Globus pallidus (tissue), 1 donor: Measurements from ENCODE around the gene PLCXD3.

Source experiments
- DNase-seq: peaks from one replicate; pipeline ENCODE4 v3.0.0-alpha.2; 2015; ENCODE audit warnings: low spot score

Gene PLCXD3

GRCh38 chr5:41415242-41415641 is 95.2 kb downstream of the PLCXD3 start:
- no peak for DNase-seq

- DNase-seq, result no peak
Measured at GRCh38 chr5:41414598-41414997, 95.8 kb downstream of the PLCXD3 start.

- no peak for DNase-seq
Measured at GRCh38 chr5:41413074-41413473, 97.3 kb downstream of the PLCXD3 start.

- DNase-seq, result no peak
Measured at GRCh38 chr5:41412496-41412895, 97.9 kb downstream of the PLCXD3 start.

- no peak for DNase-seq
Measured at GRCh38 chr5:41410737-41411136, 99.7 kb downstream of the PLCXD3 start.

GRCh38 chr5:41410307-41410706 is 100.1 kb downstream of the PLCXD3 start:
- no peak for DNase-seq

GRCh38 chr5:41408676-41409443 is 101.5 kb downstream of the PLCXD3 start:
- no peak for DNase-seq

- no peak for DNase-seq
Measured at GRCh38 chr5:41406936-41407335, 103.5 kb downstream of the PLCXD3 start.

- no peak for DNase-seq
Measured at GRCh38 chr5:41406424-41406823, 104.0 kb downstream of the PLCXD3 start.

- no peak for DNase-seq
Measured at GRCh38 chr5:41404757-41405156, 105.6 kb downstream of the PLCXD3 start.

- DNase-seq, result no peak
Measured at GRCh38 chr5:41403846-41404245, 106.6 kb downstream of the PLCXD3 start.

GRCh38 chr5:41402845-41403244 is 107.6 kb downstream of the PLCXD3 start:
- DNase-seq, result no peak

GRCh38 chr5:41399839-41400238 is 110.6 kb downstream of the PLCXD3 start:
- no peak for DNase-seq

- DNase-seq, result no peak
Measured at GRCh38 chr5:41392016-41392415, 118.4 kb downstream of the PLCXD3 start.

GRCh38 chr5:41374631-41375030 is 135.8 kb downstream of the PLCXD3 start:
- DNase-seq, result no peak

GRCh38 chr5:41373230-41373629 is 137.2 kb downstream of the PLCXD3 start:
- no peak for DNase-seq

- no peak for DNase-seq
Measured at GRCh38 chr5:41371738-41372137, 138.7 kb downstream of the PLCXD3 start.

GRCh38 chr5:41370482-41370881 is 139.9 kb downstream of the PLCXD3 start:
- DNase-seq, result no peak

- no peak for DNase-seq
Measured at GRCh38 chr5:41369799-41370198, 140.6 kb downstream of the PLCXD3 start.

- no peak for DNase-seq
Measured at GRCh38 chr5:41368158-41368557, 142.2 kb downstream of the PLCXD3 start.

- no peak for DNase-seq
Measured at GRCh38 chr5:41365369-41365768, 145.0 kb downstream of the PLCXD3 start.

- DNase-seq, result no peak
Measured at GRCh38 chr5:41364346-41364745, 146.1 kb downstream of the PLCXD3 start.

GRCh38 chr5:41363343-41363986 is 146.9 kb downstream of the PLCXD3 start:
- DNase-seq, result no peak

GRCh38 chr5:41356786-41357185 is 153.6 kb downstream of the PLCXD3 start:
- no peak for DNase-seq
